ENCODE data around the gene FAM187B. TPM values are rescaled to one million over a fixed set of nuclear protein-coding genes. Genes with fewer than 3 reads are reported as not detected.

The FAM187B gene
- total RNA-seq, 1 donor from 2014 or later, result not detected

GRCh38 chr19:35216833-35217648 is 11.5 kb downstream of the FAM187B start:
- no peak overlapping the region for H3K4me3 Mint-ChIP-seq
- TF ChIP-seq, protein P1, sequence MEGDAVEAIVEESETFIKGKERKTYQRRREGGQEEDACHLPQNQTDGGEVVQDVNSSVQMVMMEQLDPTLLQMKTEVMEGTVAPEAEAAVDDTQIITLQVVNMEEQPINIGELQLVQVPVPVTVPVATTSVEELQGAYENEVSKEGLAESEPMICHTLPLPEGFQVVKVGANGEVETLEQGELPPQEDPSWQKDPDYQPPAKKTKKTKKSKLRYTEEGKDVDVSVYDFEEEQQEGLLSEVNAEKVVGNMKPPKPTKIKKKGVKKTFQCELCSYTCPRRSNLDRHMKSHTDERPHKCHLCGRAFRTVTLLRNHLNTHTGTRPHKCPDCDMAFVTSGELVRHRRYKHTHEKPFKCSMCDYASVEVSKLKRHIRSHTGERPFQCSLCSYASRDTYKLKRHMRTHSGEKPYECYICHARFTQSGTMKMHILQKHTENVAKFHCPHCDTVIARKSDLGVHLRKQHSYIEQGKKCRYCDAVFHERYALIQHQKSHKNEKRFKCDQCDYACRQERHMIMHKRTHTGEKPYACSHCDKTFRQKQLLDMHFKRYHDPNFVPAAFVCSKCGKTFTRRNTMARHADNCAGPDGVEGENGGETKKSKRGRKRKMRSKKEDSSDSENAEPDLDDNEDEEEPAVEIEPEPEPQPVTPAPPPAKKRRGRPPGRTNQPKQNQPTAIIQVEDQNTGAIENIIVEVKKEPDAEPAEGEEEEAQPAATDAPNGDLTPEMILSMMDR (IDR thresholded peaks at IDR 0.05; ENCODE audit: unreplicated experiment), result no peak
- H3K27ac Mint-ChIP-seq, result no peak overlapping the region
- peaks cover 13% of the 10 kb centered on the region for H3K4me1 Mint-ChIP-seq
- H3K27me3 Mint-ChIP-seq (ENCODE audit: low read depth), result no peaks in the 10 kb centered on the region
- no peaks in the 10 kb centered on the region for H3K36me3 Mint-ChIP-seq
- DNase-seq (ENCODE audit: low spot score in 2 of 2, unreplicated experiment in 2 of 2), result no peak
- H3K9me3 Mint-ChIP-seq, result peaks cover 14% of the 10 kb centered on the region

DNA sequence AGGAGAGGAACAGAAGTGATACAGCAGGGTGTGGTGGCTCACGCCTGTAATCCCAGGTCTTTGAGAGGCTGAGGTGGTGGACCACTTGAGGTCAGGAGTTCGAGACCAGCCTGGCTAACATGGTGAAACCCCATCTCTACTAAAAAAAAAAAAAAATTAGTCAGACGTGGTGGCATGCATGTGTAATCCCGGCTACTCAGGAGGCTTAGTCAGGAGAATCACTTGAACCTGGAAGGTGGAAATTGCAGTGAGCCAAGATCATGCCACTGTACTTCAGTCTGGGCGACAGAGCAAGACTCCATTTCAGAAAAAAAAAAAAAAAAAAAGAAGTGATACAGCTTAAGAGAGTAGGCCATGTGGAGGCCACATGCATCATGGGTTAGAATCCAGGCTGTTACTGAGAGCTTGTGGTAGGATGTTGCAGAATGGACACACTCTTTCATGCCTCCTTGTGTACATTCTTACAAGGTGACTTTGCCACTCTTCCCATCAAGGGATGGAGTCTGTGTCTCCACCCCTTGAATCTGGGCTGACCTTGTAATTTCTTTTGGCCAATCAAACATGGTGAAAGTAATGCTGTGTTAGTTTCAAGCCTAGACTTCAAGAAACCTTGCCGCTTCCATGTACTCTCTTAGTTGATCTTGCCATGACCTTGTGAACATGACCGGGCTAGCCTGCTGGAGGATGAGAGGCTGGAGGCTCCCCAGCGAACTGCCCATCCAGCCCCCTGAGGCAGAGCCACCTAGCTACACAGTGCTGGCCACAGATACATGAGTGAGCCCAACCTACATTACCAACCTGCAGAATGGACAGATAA is 12.3 kb downstream of the FAM187B start:
- no peaks in the 10 kb centered on the region for H3K27me3 Mint-ChIP-seq (ENCODE audit: low read depth)
- TF ChIP-seq, protein P1 (IDR thresholded peaks at IDR 0.05; ENCODE audit: unreplicated experiment), result no peak
- no peaks in the 10 kb centered on the region for H3K36me3 Mint-ChIP-seq
- no peak overlapping the region for H3K27ac Mint-ChIP-seq
- H3K4me3 Mint-ChIP-seq, result no peak overlapping the region
- H3K9me3 Mint-ChIP-seq, result peaks cover 14% of the 10 kb centered on the region
- no peak for DNase-seq (ENCODE audit: low spot score in 2 of 2, unreplicated experiment in 2 of 2)
- peaks cover 13% of the 10 kb centered on the region for H3K4me1 Mint-ChIP-seq

DNA sequence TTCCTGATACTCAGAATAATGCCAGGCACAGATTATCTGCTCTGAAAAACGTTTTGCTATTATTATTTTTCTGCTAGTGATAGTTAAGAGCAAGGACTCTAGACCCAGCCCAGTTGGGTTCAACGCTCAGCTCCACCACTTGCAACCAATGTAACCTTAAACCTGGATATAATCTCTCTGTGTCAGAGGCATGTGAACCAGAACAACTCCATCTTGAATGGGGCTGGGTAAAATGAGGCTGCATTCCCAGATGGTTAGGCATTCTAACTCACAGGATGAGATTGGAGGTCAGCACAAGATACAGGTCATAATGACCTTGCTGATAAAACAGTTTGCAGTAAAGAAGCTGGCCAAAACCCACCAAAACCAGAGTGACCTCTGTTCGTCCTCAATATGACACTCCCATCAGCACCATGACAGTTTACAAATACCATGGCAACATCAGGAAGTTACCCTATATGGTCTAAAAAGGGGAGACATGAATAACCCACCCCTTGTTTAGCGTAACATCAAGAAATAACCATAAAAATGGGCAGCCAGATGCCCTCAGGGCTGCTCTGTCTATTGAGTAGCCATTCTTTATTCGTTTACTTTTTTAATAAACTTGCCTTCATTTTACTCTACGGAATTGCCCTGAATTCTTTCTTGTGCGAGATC is 13.6 kb downstream of the FAM187B start:
- Mint-ChIP-seq H3K4me1 (peaks cover 8% of the 10 kb centered on the region), H3K4me3 (no peak overlapping the region), H3K9me3 (peaks cover 14% of the 10 kb centered on the region), H3K27ac (no peak overlapping the region), H3K27me3 (ENCODE audit: low read depth) (no peaks in the 10 kb centered on the region), H3K36me3 (no peaks in the 10 kb centered on the region)
- no peak for DNase-seq (ENCODE audit: low spot score in 2 of 2, unreplicated experiment in 2 of 2)
- TF ChIP-seq, protein P1 (IDR thresholded peaks at IDR 0.05; ENCODE audit: unreplicated experiment), result no peak

GRCh38 chr19:35213663-35214632 is 14.6 kb downstream of the FAM187B start:
- Mint-ChIP-seq H3K4me1 (peaks cover 8% of the 10 kb centered on the region), H3K36me3 (no peaks in the 10 kb centered on the region), H3K27ac (no peak overlapping the region), H3K4me3 (no peak overlapping the region), H3K9me3 (peaks cover 7% of the 10 kb centered on the region), H3K27me3 (ENCODE audit: low read depth) (no peaks in the 10 kb centered on the region)
- TF ChIP-seq, protein P1 (IDR thresholded peaks at IDR 0.05; ENCODE audit: unreplicated experiment), result no peak
- DNase-seq (ENCODE audit: low spot score in 2 of 2, unreplicated experiment in 2 of 2), result peak in 1 of 2 experiments; percentile 39

GRCh38 chr19:35212241-35212640 is 16.3 kb downstream of the FAM187B start:
- Mint-ChIP-seq H3K36me3 (no peaks in the 10 kb centered on the region), H3K9me3 (peaks cover under 1% of the 10 kb centered on the region), H3K27ac (no peak overlapping the region), H3K27me3 (ENCODE audit: low read depth) (no peaks in the 10 kb centered on the region), H3K4me1 (peaks cover 8% of the 10 kb centered on the region), H3K4me3 (no peak overlapping the region)
- no peak for DNase-seq (ENCODE audit: low spot score in 2 of 2, unreplicated experiment in 2 of 2)
- TF ChIP-seq, protein P1 (IDR thresholded peaks at IDR 0.05; ENCODE audit: unreplicated experiment), result no peak
